Measurements from ENCODE around the gene OSBP2.

OSBP2 gene

GRCh38 chr22:30813936-30814335 is 119.3 kb downstream of the OSBP2 start:
- Histone ChIP-seq H3K27ac (ENCODE audit: low read depth, low read length) (no peak overlapping the region), H3K4me1 (ENCODE audit: insufficient read depth, low read length) (no peaks in the 10 kb centered on the region), H3K9me3 (ENCODE audit: insufficient read depth, low read depth, low read length) (no peaks in the 10 kb centered on the region), H3K27me3 (ENCODE audit: insufficient read depth, low read length) (no peaks in the 10 kb centered on the region; the same call in 1 of the 2 replicates), H3K9ac (ENCODE audit: low read depth, low read length) (no peak overlapping the region), H3K4me3 (ENCODE audit: low read length) (no peak overlapping the region), H3K36me3 (ENCODE audit: insufficient read depth, low read length) (no peaks in the 10 kb centered on the region)
- 88% methylated on average over 7 of the region's 7 CpGs for WGBS

- Histone ChIP-seq H3K4me1 (ENCODE audit: insufficient read depth, low read length) (no peaks in the 10 kb centered on the region), H3K9me3 (ENCODE audit: insufficient read depth, low read depth, low read length) (no peaks in the 10 kb centered on the region), H3K36me3 (ENCODE audit: insufficient read depth, low read length) (no peaks in the 10 kb centered on the region), H3K27ac (ENCODE audit: low read depth, low read length) (no peak overlapping the region), H3K27me3 (ENCODE audit: insufficient read depth, low read length) (peaks cover 16% of the 10 kb centered on the region), H3K4me3 (ENCODE audit: low read length) (no peak overlapping the region), H3K9ac (ENCODE audit: low read depth, low read length) (no peak overlapping the region)
- WGBS, result 89% methylated on average over 8 of the region's 8 CpGs
Measured at GRCh38 chr22:30816413-30816812, 121.7 kb downstream of the OSBP2 start.

GRCh38 chr22:30821381-30821780 is 126.7 kb downstream of the OSBP2 start:
- Histone ChIP-seq H3K4me1 (ENCODE audit: insufficient read depth, low read length) (no peaks in the 10 kb centered on the region; the same call in 1 of the 2 replicates), H3K27ac (ENCODE audit: low read depth, low read length) (no peak overlapping the region), H3K9ac (ENCODE audit: low read depth, low read length) (no peak overlapping the region), H3K4me3 (ENCODE audit: low read length) (no peak overlapping the region), H3K27me3 (ENCODE audit: insufficient read depth, low read length) (peaks cover 51% of the 10 kb centered on the region), H3K9me3 (ENCODE audit: insufficient read depth, low read depth, low read length) (no peaks in the 10 kb centered on the region), H3K36me3 (ENCODE audit: insufficient read depth, low read length) (no peaks in the 10 kb centered on the region)
- WGBS, result 92% methylated on average over 12 of the region's 12 CpGs

- no peaks in the 10 kb centered on the region; the same call in 1 of the 2 replicates for H3K4me1 ChIP-seq (ENCODE audit: insufficient read depth, low read length)
- 57% methylated on average over 8 of the region's 8 CpGs for WGBS
- H3K9ac ChIP-seq (ENCODE audit: low read depth, low read length), result peak overlapping the region; percentile 56; the same call in 1 of the 2 replicates
- H3K4me3 ChIP-seq (ENCODE audit: low read length), result peak overlapping the region; percentile 67
- H3K27ac ChIP-seq (ENCODE audit: low read depth, low read length), result no peak overlapping the region
- no peaks in the 10 kb centered on the region for H3K36me3 ChIP-seq (ENCODE audit: insufficient read depth, low read length)
- peaks cover 51% of the 10 kb centered on the region for H3K27me3 ChIP-seq (ENCODE audit: insufficient read depth, low read length)
- H3K9me3 ChIP-seq (ENCODE audit: insufficient read depth, low read depth, low read length), result no peaks in the 10 kb centered on the region
Measured at GRCh38 chr22:30821863-30822215, 127.2 kb downstream of the OSBP2 start.

GRCh38 chr22:30822216-30823014 is 127.7 kb downstream of the OSBP2 start:
- 4% methylated on average over 82 of the region's 87 CpGs for WGBS
- H3K4me1 ChIP-seq (ENCODE audit: insufficient read depth, low read length), result no peaks in the 10 kb centered on the region; the same call in 1 of the 2 replicates
- no peak overlapping the region for H3K27ac ChIP-seq (ENCODE audit: low read depth, low read length)
- no peaks in the 10 kb centered on the region for H3K36me3 ChIP-seq (ENCODE audit: insufficient read depth, low read length)
- peak overlapping the region; percentile 56; the same call in 1 of the 2 replicates for H3K9ac ChIP-seq (ENCODE audit: low read depth, low read length)
- peak overlapping the region; percentile 67 for H3K4me3 ChIP-seq (ENCODE audit: low read length)
- no peaks in the 10 kb centered on the region for H3K9me3 ChIP-seq (ENCODE audit: insufficient read depth, low read depth, low read length)
- H3K27me3 ChIP-seq (ENCODE audit: insufficient read depth, low read length), result peaks cover 51% of the 10 kb centered on the region

GRCh38 chr22:30823015-30823370 is 128.3 kb downstream of the OSBP2 start:
- Histone ChIP-seq H3K9ac (ENCODE audit: low read depth, low read length) (no peak overlapping the region), H3K27me3 (ENCODE audit: insufficient read depth, low read length) (peaks cover 51% of the 10 kb centered on the region), H3K27ac (ENCODE audit: low read depth, low read length) (no peak overlapping the region), H3K4me3 (ENCODE audit: low read length) (peak overlapping the region; percentile 67), H3K36me3 (ENCODE audit: insufficient read depth, low read length) (no peaks in the 10 kb centered on the region), H3K9me3 (ENCODE audit: insufficient read depth, low read depth, low read length) (no peaks in the 10 kb centered on the region), H3K4me1 (ENCODE audit: insufficient read depth, low read length) (no peaks in the 10 kb centered on the region; the same call in 1 of the 2 replicates)
- 24% methylated on average over 11 of the region's 11 CpGs for WGBS

GRCh38 chr22:30824096-30824495 is 129.4 kb downstream of the OSBP2 start:
- peaks cover 51% of the 10 kb centered on the region for H3K27me3 ChIP-seq (ENCODE audit: insufficient read depth, low read length)
- no peaks in the 10 kb centered on the region; the same call in 1 of the 2 replicates for H3K4me1 ChIP-seq (ENCODE audit: insufficient read depth, low read length)
- no peak overlapping the region for H3K4me3 ChIP-seq (ENCODE audit: low read length)
- H3K27ac ChIP-seq (ENCODE audit: low read depth, low read length), result no peak overlapping the region
- no peak overlapping the region for H3K9ac ChIP-seq (ENCODE audit: low read depth, low read length)
- WGBS, result 86% methylated on average over 8 of the region's 8 CpGs
- H3K9me3 ChIP-seq (ENCODE audit: insufficient read depth, low read depth, low read length), result no peaks in the 10 kb centered on the region
- no peaks in the 10 kb centered on the region for H3K36me3 ChIP-seq (ENCODE audit: insufficient read depth, low read length)

- no peak overlapping the region for H3K4me3 ChIP-seq (ENCODE audit: low read length)
- H3K9ac ChIP-seq (ENCODE audit: low read depth, low read length), result no peak overlapping the region
- WGBS, result 95% methylated on average over 8 of the region's 8 CpGs
- no peaks in the 10 kb centered on the region for H3K36me3 ChIP-seq (ENCODE audit: insufficient read depth, low read length)
- H3K9me3 ChIP-seq (ENCODE audit: insufficient read depth, low read depth, low read length), result no peaks in the 10 kb centered on the region
- H3K4me1 ChIP-seq (ENCODE audit: insufficient read depth, low read length), result no peaks in the 10 kb centered on the region; the same call in 1 of the 2 replicates
- H3K27ac ChIP-seq (ENCODE audit: low read depth, low read length), result no peak overlapping the region
- H3K27me3 ChIP-seq (ENCODE audit: insufficient read depth, low read length), result peaks cover 47% of the 10 kb centered on the region
Measured at GRCh38 chr22:30824711-30825110, 130.0 kb downstream of the OSBP2 start.

- H3K36me3 ChIP-seq (ENCODE audit: insufficient read depth, low read length), result no peaks in the 10 kb centered on the region
- peaks cover 40% of the 10 kb centered on the region for H3K27me3 ChIP-seq (ENCODE audit: insufficient read depth, low read length)
- no peaks in the 10 kb centered on the region for H3K9me3 ChIP-seq (ENCODE audit: insufficient read depth, low read depth, low read length)
- no peak overlapping the region for H3K27ac ChIP-seq (ENCODE audit: low read depth, low read length)
- no peak overlapping the region for H3K9ac ChIP-seq (ENCODE audit: low read depth, low read length)
- WGBS, result 91% methylated on average over 11 of the region's 11 CpGs
- H3K4me3 ChIP-seq (ENCODE audit: low read length), result no peak overlapping the region
- H3K4me1 ChIP-seq (ENCODE audit: insufficient read depth, low read length), result peaks cover 5% of the 10 kb centered on the region; the same call in 1 of the 2 replicates
Measured at GRCh38 chr22:30825711-30826505, 131.2 kb downstream of the OSBP2 start.

GRCh38 chr22:30826670-30827355 is 132.1 kb downstream of the OSBP2 start:
- Histone ChIP-seq H3K36me3 (ENCODE audit: insufficient read depth, low read length) (no peaks in the 10 kb centered on the region), H3K4me3 (ENCODE audit: low read length) (no peak overlapping the region), H3K27ac (ENCODE audit: low read depth, low read length) (no peak overlapping the region), H3K27me3 (ENCODE audit: insufficient read depth, low read length) (peaks cover 31% of the 10 kb centered on the region), H3K4me1 (ENCODE audit: insufficient read depth, low read length) (peaks cover 9% of the 10 kb centered on the region; the same call in 1 of the 2 replicates), H3K9me3 (ENCODE audit: insufficient read depth, low read depth, low read length) (no peaks in the 10 kb centered on the region), H3K9ac (ENCODE audit: low read depth, low read length) (no peak overlapping the region)
- 86% methylated on average over 4 of the region's 4 CpGs for WGBS

- Histone ChIP-seq H3K27ac (ENCODE audit: low read depth, low read length) (no peak overlapping the region), H3K4me1 (ENCODE audit: insufficient read depth, low read length) (peaks cover 9% of the 10 kb centered on the region; the same call in 1 of the 2 replicates), H3K9me3 (ENCODE audit: insufficient read depth, low read depth, low read length) (no peaks in the 10 kb centered on the region), H3K9ac (ENCODE audit: low read depth, low read length) (no peak overlapping the region), H3K27me3 (ENCODE audit: insufficient read depth, low read length) (peaks cover 23% of the 10 kb centered on the region), H3K36me3 (ENCODE audit: insufficient read depth, low read length) (no peaks in the 10 kb centered on the region), H3K4me3 (ENCODE audit: low read length) (no peak overlapping the region)
- WGBS, result 91% methylated on average over 6 of the region's 6 CpGs
Measured at GRCh38 chr22:30827646-30828045, 133.0 kb downstream of the OSBP2 start.

Data from HUES64 (cell line).